Muscle of leg (tissue), 11 donors: ENCODE results near the gene LAS1L. TPM values are rescaled to one million over a fixed set of nuclear protein-coding genes. Genes with fewer than 3 reads are reported as not detected.
"Not testable (repeated sequence)": the region's sequence is repeated elsewhere in the genome, so short reads cannot be mapped to it uniquely, and the experiment has no call there.

Experiments used
- DNase-seq: peaks from one replicate; pipeline ENCODE4 v3.0.0; 2013
- H3K27ac ChIP-seq: one replicate; pipeline ENCODE4 v1.5.1; 2013; ENCODE audit warnings: mild to moderate bottlenecking, low read length, control low read depth
- H3K27me3 ChIP-seq: one replicate; pipeline ENCODE4 v1.6.1; 2013; ENCODE audit warnings: low read length; ENCODE audit not compliant: control insufficient read depth, insufficient read depth
- H3K36me3 ChIP-seq: one replicate; pipeline ENCODE4 v1.6.1; 2013; ENCODE audit warnings: low read length; ENCODE audit not compliant: control insufficient read depth, insufficient read depth
- H3K4me1 ChIP-seq: one replicate; pipeline ENCODE4 v1.6.1; 2013; ENCODE audit warnings: low read length; ENCODE audit not compliant: control insufficient read depth, insufficient read depth
- H3K4me3 ChIP-seq: one replicate; pipeline ENCODE4 v1.5.1; 2013; ENCODE audit warnings: low read length, control low read depth
- H3K9me3 ChIP-seq: replicated peaks from 2 replicates; pipeline ENCODE4 v1.6.1; 2013; ENCODE audit warnings: low read depth, low read length; ENCODE audit not compliant: control insufficient read depth
- WGBS: methylation state at CpG from one replicate; pipeline ENCODE4 v1.1.5; 2013; ENCODE audit warnings: missing lambda C conversion rate; ENCODE audit not compliant: insufficient coverage; 5-methylcytosine and 5-hydroxymethylcytosine counted together
- polyA plus RNA-seq, 8 donors: library from polyadenylated mRNA; unstranded; fragments of 120-200 nt; gene quantifications; one replicate each; pipeline versions ENCODE4 v1.2.1 to v1.2.3, GENCODE V29; 2013; ENCODE audit warnings: inconsistent platforms in 1 of 8, low replicate concordance in 1 of 8; ENCODE audit not compliant: insufficient read length in 8 of 8, insufficient read depth in 1 of 8
- total RNA-seq: library from RNA; stranded (reverse); fragments of 120-200 nt; gene quantifications from one replicate; pipeline ENCODE4 v1.2.4, GENCODE V29; 2013

Gene LAS1L
- total and polyA plus RNA-seq, 9 donors: 14.7 to 29.4 (median 23.9) TPM

GRCh38 chrX:65519530-65519929 lies 15.1 kb downstream of the LAS1L start:
- H3K27ac ChIP-seq, H3K9me3 ChIP-seq, H3K27me3 ChIP-seq, H3K4me3 ChIP-seq, H3K4me1 ChIP-seq, DNase-seq: not testable (repeated sequence)
- H3K36me3 ChIP-seq: peaks cover 51% of the 10 kb centered on the region
- WGBS: no CpG with 5 or more reads among the region's 6 CpGs

GRCh38 chrX:65518980-65519379 lies 15.6 kb downstream of the LAS1L start:
- not testable (repeated sequence) for H3K4me1 ChIP-seq, H3K4me3 ChIP-seq, H3K27me3 ChIP-seq, H3K27ac ChIP-seq, H3K9me3 ChIP-seq, DNase-seq
- WGBS: no CpG with 5 or more reads among the region's 9 CpGs
- H3K36me3 ChIP-seq: peaks cover 52% of the 10 kb centered on the region

- Histone ChIP-seq H3K27ac (no peak overlapping the region), H3K4me1 (no peaks in the 10 kb centered on the region), H3K36me3 (peaks cover 46% of the 10 kb centered on the region), H3K27me3 (no peaks in the 10 kb centered on the region), H3K9me3 (no peaks in the 10 kb centered on the region), H3K4me3 (no peak overlapping the region)
- no peak for DNase-seq
- 70% methylated on average over 1 of the region's 3 CpGs for WGBS
Observed at GRCh38 chrX:65517923-65518322, 16.7 kb downstream of the LAS1L start.

- H3K4me1 ChIP-seq: no peaks in the 10 kb centered on the region
- DNase-seq: no peak
- no peaks in the 10 kb centered on the region for H3K9me3 ChIP-seq
- no peak overlapping the region for H3K27ac ChIP-seq
- 82% methylated on average over 3 of the region's 3 CpGs for WGBS
- no peaks in the 10 kb centered on the region for H3K27me3 ChIP-seq
- no peak overlapping the region for H3K4me3 ChIP-seq
- H3K36me3 ChIP-seq: peaks cover 41% of the 10 kb centered on the region
Observed at GRCh38 chrX:65516756-65517155, 17.8 kb downstream of the LAS1L start.

DNA sequence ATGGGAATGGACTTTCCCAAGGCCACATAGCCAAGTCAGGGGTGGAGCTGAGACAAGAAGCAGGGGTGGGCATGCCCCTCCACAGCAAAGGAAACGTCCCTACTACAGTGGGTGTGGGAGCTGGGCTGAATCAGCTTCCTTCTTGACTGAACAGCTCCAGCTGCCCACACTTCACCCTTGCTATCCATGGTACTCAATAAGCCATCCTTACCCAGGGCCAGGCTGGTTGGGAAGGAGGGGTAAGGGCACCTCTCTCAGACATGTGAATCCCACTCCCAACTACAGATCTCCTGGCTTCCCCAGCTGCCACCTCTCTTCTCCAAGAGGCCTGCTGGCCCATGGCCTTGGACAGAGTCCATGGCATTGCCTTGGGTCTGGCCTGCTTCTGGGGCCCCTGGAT lies 21.0 kb downstream of the LAS1L start:
- no peaks in the 10 kb centered on the region for H3K27me3 ChIP-seq
- peaks cover 36% of the 10 kb centered on the region for H3K36me3 ChIP-seq
- DNase-seq: no peak
- no peaks in the 10 kb centered on the region for H3K9me3 ChIP-seq
- H3K4me3 ChIP-seq: no peak overlapping the region
- no peaks in the 10 kb centered on the region for H3K4me1 ChIP-seq
- no CpG with 5 or more reads among the region's 1 CpG for WGBS
- no peak overlapping the region for H3K27ac ChIP-seq

DNA sequence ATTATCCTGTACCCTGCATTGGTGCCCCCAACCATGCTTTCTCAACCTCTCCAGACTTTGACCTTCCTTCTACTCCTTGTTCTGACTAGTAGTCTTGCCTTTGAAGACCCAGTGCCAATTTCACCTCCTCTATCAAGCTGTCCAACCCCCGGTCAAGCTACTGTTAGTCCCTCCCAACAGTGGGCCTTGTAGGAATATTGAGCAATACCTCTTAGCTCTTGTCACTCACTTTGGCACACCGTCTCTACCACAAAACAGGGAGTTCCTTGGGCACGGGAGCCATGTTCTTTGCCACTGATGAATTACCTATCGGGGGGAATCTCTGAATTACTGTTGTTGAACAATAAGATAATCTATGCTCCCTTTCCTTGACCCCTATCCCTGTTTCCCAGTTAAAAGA lies 25.2 kb downstream of the LAS1L start:
- 100% methylated on average over 1 of the region's 4 CpGs for WGBS
- Histone ChIP-seq H3K36me3 (peaks cover 16% of the 10 kb centered on the region), H3K4me3 (no peak overlapping the region), H3K27ac (no peak overlapping the region), H3K9me3 (no peaks in the 10 kb centered on the region), H3K4me1 (no peaks in the 10 kb centered on the region), H3K27me3 (peaks cover 3% of the 10 kb centered on the region)
- no peak for DNase-seq

DNA sequence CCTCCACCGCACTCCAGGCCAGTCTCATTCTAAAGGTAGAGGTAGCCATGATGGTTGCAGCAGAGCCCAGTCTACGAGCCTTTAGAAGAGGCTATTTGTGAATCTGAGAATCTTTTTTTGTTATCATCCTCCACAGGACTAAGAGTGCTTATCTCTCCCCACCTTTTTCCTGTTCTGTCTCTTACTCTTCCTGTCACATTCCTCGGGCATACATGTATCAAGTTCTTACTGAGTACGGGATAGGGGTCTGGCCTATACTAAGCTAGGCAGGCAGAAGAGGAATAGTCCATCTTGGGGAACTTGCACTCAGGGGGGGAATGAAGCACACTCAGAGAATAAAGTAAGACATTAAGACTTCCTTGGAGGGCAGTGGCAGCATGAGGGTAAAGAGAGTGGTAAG lies 25.7 kb downstream of the LAS1L start:
- Histone ChIP-seq H3K36me3 (peaks cover 11% of the 10 kb centered on the region), H3K27ac (no peak overlapping the region), H3K9me3 (no peaks in the 10 kb centered on the region), H3K4me3 (no peak overlapping the region), H3K4me1 (no peaks in the 10 kb centered on the region), H3K27me3 (peaks cover 3% of the 10 kb centered on the region)
- no CpG with 5 or more reads among the region's 4 CpGs for WGBS
- DNase-seq: no peak

GRCh38 chrX:65502618-65503017 lies 32.0 kb downstream of the LAS1L start:
- H3K4me1 ChIP-seq: no peaks in the 10 kb centered on the region
- WGBS: 66% methylated on average over 7 of the region's 11 CpGs
- H3K9me3 ChIP-seq: no peaks in the 10 kb centered on the region
- H3K36me3 ChIP-seq: no peaks in the 10 kb centered on the region
- H3K27ac ChIP-seq: no peak overlapping the region
- no peak overlapping the region for H3K4me3 ChIP-seq
- no peak for DNase-seq
- no peaks in the 10 kb centered on the region for H3K27me3 ChIP-seq

GRCh38 chrX:65493431-65493830 lies 41.2 kb downstream of the LAS1L start:
- no peak for DNase-seq

DNA sequence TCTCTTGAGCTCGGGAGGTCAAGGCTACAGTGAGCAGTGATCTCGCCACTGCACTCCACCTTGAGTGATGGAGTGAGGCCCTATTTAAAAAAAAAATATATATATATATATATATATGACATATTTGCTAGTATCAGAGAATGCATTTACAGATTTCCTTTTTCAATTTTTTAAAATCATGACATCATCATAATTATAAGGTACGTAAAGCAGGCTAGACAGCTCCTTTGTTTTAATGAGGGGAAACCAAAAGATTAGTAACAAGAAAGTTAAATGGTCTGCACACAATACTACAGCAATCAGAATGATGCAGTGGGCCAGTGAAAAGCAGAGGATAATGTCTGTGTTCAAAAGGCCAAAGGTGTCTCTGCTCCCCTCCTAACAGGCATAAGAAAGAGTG lies 43.0 kb downstream of the LAS1L start:
- Histone ChIP-seq H3K4me3 (no peak overlapping the region), H3K27ac (no peak overlapping the region), H3K4me1 (no peaks in the 10 kb centered on the region), H3K27me3 (no peaks in the 10 kb centered on the region), H3K9me3 (no peaks in the 10 kb centered on the region), H3K36me3 (no peaks in the 10 kb centered on the region)
- no CpG with 5 or more reads among the region's 3 CpGs for WGBS
- no peak for DNase-seq

More at GRCh38 chrX:65493431-65493830, 41.2 kb downstream of the LAS1L start:
- H3K4me3 ChIP-seq: no peak overlapping the region
- no CpG with 5 or more reads among the region's 1 CpG for WGBS
- no peaks in the 10 kb centered on the region for H3K9me3 ChIP-seq
- no peaks in the 10 kb centered on the region for H3K4me1 ChIP-seq
- no peaks in the 10 kb centered on the region for H3K36me3 ChIP-seq
- H3K27ac ChIP-seq: no peak overlapping the region
- H3K27me3 ChIP-seq: no peaks in the 10 kb centered on the region

GRCh38 chrX:65488495-65488894 lies 46.1 kb downstream of the LAS1L start:
- Histone ChIP-seq H3K4me3 (no peak overlapping the region), H3K9me3 (no peaks in the 10 kb centered on the region), H3K27me3 (no peaks in the 10 kb centered on the region), H3K4me1 (no peaks in the 10 kb centered on the region), H3K27ac (no peak overlapping the region), H3K36me3 (no peaks in the 10 kb centered on the region)
- no peak for DNase-seq
- WGBS: 74% methylated on average over 3 of the region's 5 CpGs
